BLaER1 treated with 17β-estradiol and CSF1 and Interleukin-3, amounts not matched to agents 10 nM and 100 nM (cell line): ENCODE data around the gene DPRX.

Experiments used
- H3K27ac ChIP-seq, 11 experiments: shearing (Covaris generic); formaldehyde crosslinking; 2 replicates each; pipeline ENCODE4 v1.8.1; 2022
- H3K27me3 ChIP-seq, 11 experiments: shearing (Covaris generic); formaldehyde crosslinking; 2 replicates each; pipeline ENCODE4 v1.8.1; 2022
- H3K36me3 ChIP-seq, 11 experiments: shearing (Covaris generic); formaldehyde crosslinking; 2 replicates each; pipeline ENCODE4 v1.8.1; 2022
- H3K4me1 ChIP-seq, 10 experiments: shearing (Covaris generic); formaldehyde crosslinking; 2 replicates each; pipeline ENCODE4 v1.8.1; 2022
- H3K4me2 ChIP-seq, 11 experiments: shearing (Covaris generic); formaldehyde crosslinking; 2 replicates each; pipeline ENCODE4 v1.8.1; 2022
- H3K4me3 ChIP-seq, 10 experiments: shearing (Covaris generic); formaldehyde crosslinking; 2 replicates each; pipeline ENCODE4 v1.8.1; 2022
- H3K9ac ChIP-seq, 11 experiments: shearing (Covaris generic); formaldehyde crosslinking; 2 replicates each; pipeline ENCODE4 v1.8.1; 2022
- H3K9me3 ChIP-seq, 11 experiments: shearing (Covaris generic); formaldehyde crosslinking; replicated peaks in 1 of 11; 2 replicates each; pipeline ENCODE4 v1.8.1; 2022
- H4K20me1 ChIP-seq, 11 experiments: shearing (Covaris generic); formaldehyde crosslinking; 2 replicates each; pipeline ENCODE4 v1.8.1; 2022
- Cebpa-rat ChIP-seq, 11 experiments: shearing (Covaris generic); IDR thresholded peaks; 2 replicates each; pipeline ENCODE4 v1.8.1; 2022

The DPRX gene

DNA sequence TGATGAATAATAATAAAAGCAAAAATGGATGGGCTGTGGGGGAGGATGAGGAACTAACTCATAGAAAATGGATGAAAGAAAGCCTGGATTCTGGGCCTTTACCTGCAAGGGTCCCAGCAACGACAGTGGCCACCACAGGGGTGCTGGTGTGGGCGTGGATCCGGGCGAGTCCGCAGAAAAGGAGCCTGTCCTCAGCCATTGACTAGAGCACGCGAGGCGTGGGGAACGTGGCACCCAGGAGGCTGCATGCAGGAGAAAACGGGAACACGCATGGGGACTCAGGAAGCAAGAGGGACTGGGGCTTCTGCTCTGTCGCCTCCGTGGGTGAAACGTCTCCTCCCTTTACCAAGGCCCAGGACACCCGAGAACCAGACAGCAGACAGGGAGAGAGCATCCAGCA is 25.8 kb upstream of the DPRX start:
- no peak for TF ChIP-seq Cebpa-rat (IDR thresholded peaks at IDR 0.05)
- H3K27me3 ChIP-seq: no peaks in the 10 kb centered on the region

GRCh38 chr19:53608381-53608780 is 23.4 kb upstream of the DPRX start:
- H3K4me3 ChIP-seq: no peak overlapping the region
- H4K20me1 ChIP-seq: no peaks in the 10 kb centered on the region
- H3K27me3 ChIP-seq: no peaks in the 10 kb centered on the region
- H3K36me3 ChIP-seq: no peaks in the 10 kb centered on the region
- H3K9ac ChIP-seq: no peak overlapping the region
- H3K4me2 ChIP-seq: no peak overlapping the region
- no peak overlapping the region for H3K27ac ChIP-seq
- H3K4me1 ChIP-seq: no peaks in the 10 kb centered on the region
- TF ChIP-seq Cebpa-rat (IDR thresholded peaks at IDR 0.05): no peak
- H3K9me3 ChIP-seq: peaks cover 0 to 3% (median 0%) of the 10 kb centered on the region in 11 experiments; a peak in 2 of 22 replicates

More for the DNA sequence above, 25.8 kb upstream of the DPRX start:
- Histone ChIP-seq H3K27ac (no peak overlapping the region), H3K36me3 (no peaks in the 10 kb centered on the region), H3K4me2 (no peak overlapping the region), H3K4me1 (no peaks in the 10 kb centered on the region), H3K4me3 (no peak overlapping the region), H3K9me3 (peaks cover 0 to 3% (median 0%) of the 10 kb centered on the region in 11 experiments; a peak in 2 of 22 replicates), H3K9ac (no peak overlapping the region), H4K20me1 (no peaks in the 10 kb centered on the region)

- Histone ChIP-seq H3K27ac (no peak overlapping the region), H4K20me1 (no peaks in the 10 kb centered on the region), H3K4me2 (no peak overlapping the region), H3K9ac (no peak overlapping the region), H3K36me3 (no peaks in the 10 kb centered on the region), H3K4me3 (no peak overlapping the region), H3K4me1 (no peaks in the 10 kb centered on the region), H3K9me3 (peaks cover 7 to 13% (median 11%) of the 10 kb centered on the region in 11 experiments; a peak in 16 of 22 replicates), H3K27me3 (no peaks in the 10 kb centered on the region)
- TF ChIP-seq Cebpa-rat (IDR thresholded peaks at IDR 0.05): no peak
These were observed 18.9 kb upstream of the DPRX start for GRCh38 chr19:53612762-53613526.

DNA sequence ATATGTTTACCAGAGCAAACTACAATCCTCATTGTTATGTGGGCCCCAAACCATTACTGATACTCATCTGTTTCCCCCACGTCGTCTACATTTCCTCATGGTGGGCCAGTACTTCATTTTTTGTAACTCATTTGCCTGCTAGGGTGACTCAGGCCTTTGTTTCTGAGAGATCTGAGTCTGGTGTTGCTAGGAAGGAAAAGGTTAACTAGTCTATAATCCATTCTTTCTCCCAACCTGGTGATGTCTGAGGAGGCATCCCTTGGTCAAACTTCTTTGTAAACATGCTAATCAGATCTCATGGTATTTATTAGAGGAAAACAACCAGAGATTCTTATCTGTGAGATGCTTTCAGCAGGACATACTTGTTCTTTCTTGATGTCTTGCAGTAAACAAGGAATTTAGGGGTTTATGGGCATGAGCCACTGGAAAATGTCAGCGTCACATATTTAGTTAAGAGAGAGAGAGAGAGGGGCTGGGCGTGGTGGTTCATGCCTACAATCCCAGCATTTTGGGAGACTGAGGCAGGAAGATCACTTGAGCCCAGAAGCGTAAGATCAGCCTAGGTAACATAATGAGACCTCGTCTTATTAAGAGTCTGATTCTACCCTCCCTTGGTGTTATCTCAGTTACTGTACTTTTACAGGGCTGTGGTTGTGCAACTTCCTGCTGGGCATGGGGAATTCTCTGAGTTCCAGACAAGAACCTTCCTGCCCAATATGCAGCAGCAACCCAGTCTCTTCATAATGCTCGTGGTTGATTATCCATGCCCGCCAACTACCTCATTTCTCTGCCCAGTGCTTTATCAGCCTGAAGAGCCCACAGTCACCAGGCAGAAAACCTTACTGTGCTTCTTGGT is 9.7 kb upstream of the DPRX start:
- peaks cover 0 to 18% (median under 1%) of the 10 kb centered on the region in 11 experiments; a peak in 10 of 22 replicates for H3K9me3 ChIP-seq
- H3K27ac ChIP-seq: peak overlapping the region in 4 of 11 experiments; percentile 11 to 56 (median 34); a peak in 6 of 22 replicates
- H3K9ac ChIP-seq: peak overlapping the region in 2 of 11 experiments; percentile 30 to 40; a peak in 1 of 22 replicates
- no peaks in the 10 kb centered on the region for H3K27me3 ChIP-seq
- H3K36me3 ChIP-seq: no peaks in the 10 kb centered on the region
- peaks cover 12 to 33% (median 27%) of the 10 kb centered on the region in 10 experiments for H3K4me1 ChIP-seq
- H4K20me1 ChIP-seq: no peaks in the 10 kb centered on the region
- peak in 5 of 11 experiments; percentile 23 to 71 (median 44); a peak in 6 of 22 replicates for TF ChIP-seq Cebpa-rat (IDR thresholded peaks at IDR 0.05)
- peak overlapping the region in 9 of 11 experiments; percentile 24 to 90 (median 60); a peak in 16 of 22 replicates for H3K4me2 ChIP-seq
- no peak overlapping the region for H3K4me3 ChIP-seq

DNA sequence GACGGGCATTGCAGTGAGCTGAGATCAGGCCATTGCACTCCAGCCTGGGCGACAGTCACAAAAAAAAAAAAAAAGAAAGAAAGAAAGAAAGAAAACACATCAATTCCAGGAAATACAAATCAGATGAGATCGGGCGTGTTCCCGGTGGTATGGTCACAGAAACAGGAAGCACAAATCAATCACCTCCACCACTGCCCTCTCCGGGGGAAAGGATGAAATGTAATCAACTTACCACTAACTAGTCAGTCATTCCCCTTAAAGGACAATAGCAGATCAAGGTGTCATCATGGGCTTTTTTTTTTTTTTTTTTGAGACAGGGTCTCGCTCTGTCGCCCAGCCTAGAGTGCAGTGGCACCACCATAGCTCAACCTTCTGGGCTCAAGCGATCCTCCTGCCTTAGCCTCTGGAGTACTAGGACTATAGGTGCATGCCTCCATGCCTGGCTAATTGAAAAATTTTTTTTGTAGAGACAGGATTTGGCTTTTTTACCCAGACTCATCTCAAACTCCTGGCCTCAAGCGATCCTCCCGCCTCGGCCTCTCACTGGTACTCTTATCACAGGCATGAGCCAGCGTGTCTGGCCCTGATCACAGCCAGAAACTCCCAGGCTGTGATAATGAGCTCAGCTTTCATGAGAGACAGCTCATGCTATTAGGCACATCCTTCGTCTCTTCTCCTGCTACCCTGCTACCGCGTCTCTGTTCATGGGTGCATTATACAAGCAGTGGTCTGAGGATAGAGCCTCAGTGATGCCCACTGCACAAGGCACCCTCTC is 6.8 kb upstream of the DPRX start:
- Histone ChIP-seq H3K4me2 (peak overlapping the region; percentile 17 to 61 (median 46)), H3K27ac (peak overlapping the region in 1 of 11 experiments; percentile 15; a peak in 2 of 22 replicates), H3K9ac (no peak overlapping the region; a peak in 1 of 22 replicates), H3K27me3 (no peaks in the 10 kb centered on the region), H3K9me3 (peaks cover 0 to 15% (median 0%) of the 10 kb centered on the region in 11 experiments; a peak in 3 of 22 replicates), H4K20me1 (no peaks in the 10 kb centered on the region), H3K4me1 (peaks cover 12 to 33% (median 27%) of the 10 kb centered on the region in 10 experiments), H3K36me3 (no peaks in the 10 kb centered on the region), H3K4me3 (no peak overlapping the region)
- TF ChIP-seq Cebpa-rat (IDR thresholded peaks at IDR 0.05): no peak

DNA sequence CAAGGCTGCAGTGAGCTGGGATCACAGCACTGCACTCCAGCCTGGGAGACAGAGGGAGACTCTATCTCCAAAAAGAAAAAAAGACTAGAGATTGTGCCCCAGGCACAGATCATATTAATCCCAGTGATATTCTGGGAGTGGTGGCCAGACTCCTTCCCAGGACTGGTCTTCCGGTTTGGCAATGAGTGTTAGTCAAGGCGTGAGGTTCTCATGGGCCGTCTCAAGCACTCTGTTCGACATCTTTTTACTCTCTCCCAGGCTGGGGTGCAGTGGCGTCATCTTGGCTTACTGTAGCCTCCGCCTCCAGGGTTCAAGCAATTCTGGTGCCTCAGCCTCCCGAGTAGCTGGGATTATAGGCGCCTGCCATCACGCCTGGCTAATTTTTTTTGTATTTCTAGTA is 5.3 kb upstream of the DPRX start:
- peaks cover 0 to 15% (median 0%) of the 10 kb centered on the region in 11 experiments; a peak in 3 of 22 replicates for H3K9me3 ChIP-seq
- H3K4me3 ChIP-seq: no peak overlapping the region
- H4K20me1 ChIP-seq: no peaks in the 10 kb centered on the region
- H3K4me1 ChIP-seq: peaks cover 12 to 28% (median 25%) of the 10 kb centered on the region in 10 experiments
- H3K36me3 ChIP-seq: no peaks in the 10 kb centered on the region
- no peak overlapping the region for H3K27ac ChIP-seq
- H3K9ac ChIP-seq: no peak overlapping the region
- no peak for TF ChIP-seq Cebpa-rat (IDR thresholded peaks at IDR 0.05)
- H3K27me3 ChIP-seq: no peaks in the 10 kb centered on the region
- no peak overlapping the region for H3K4me2 ChIP-seq

- Histone ChIP-seq H3K27ac (no peak overlapping the region), H3K36me3 (no peaks in the 10 kb centered on the region), H3K4me3 (no peak overlapping the region), H3K27me3 (no peaks in the 10 kb centered on the region), H3K4me1 (peaks cover 12 to 24% (median 21%) of the 10 kb centered on the region in 10 experiments), H3K9ac (no peak overlapping the region), H3K9me3 (peaks cover 0 to 15% (median 0%) of the 10 kb centered on the region in 11 experiments; a peak in 3 of 22 replicates), H3K4me2 (no peak overlapping the region), H4K20me1 (no peaks in the 10 kb centered on the region)
- no peak for TF ChIP-seq Cebpa-rat (IDR thresholded peaks at IDR 0.05)
These were observed 4.8 kb upstream of the DPRX start for GRCh38 chr19:53626976-53627375.

DNA sequence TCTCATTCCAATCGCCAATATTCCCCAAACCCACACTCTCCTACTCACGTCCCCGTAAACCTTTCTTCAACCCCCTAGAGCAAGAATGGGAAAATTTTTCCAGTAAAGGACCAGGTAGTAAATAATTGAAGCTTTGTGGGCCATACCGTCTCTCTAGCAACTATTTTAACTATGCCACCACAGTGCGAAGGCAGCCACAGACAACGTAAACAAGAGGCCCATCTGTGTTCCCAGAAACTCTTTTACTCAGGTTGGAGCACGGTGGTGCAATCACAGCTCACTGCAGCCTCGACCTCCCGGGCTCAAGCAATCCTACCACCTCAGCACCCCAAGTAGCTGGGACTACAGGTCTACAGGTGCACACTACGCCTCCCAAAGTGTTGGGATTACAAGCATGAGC is 3.0 kb downstream of the DPRX start:
- Histone ChIP-seq H3K9ac (no peak overlapping the region), H4K20me1 (no peaks in the 10 kb centered on the region), H3K4me2 (no peak overlapping the region), H3K9me3 (peaks cover 0 to 7% (median 0%) of the 10 kb centered on the region in 11 experiments; a peak in 1 of 22 replicates), H3K4me3 (no peak overlapping the region), H3K4me1 (no peaks in the 10 kb centered on the region), H3K27me3 (no peaks in the 10 kb centered on the region), H3K36me3 (no peaks in the 10 kb centered on the region), H3K27ac (no peak overlapping the region)
- no peak for TF ChIP-seq Cebpa-rat (IDR thresholded peaks at IDR 0.05)
